Measurements from ENCODE around the gene LRIT1. TPM values are rescaled to one million over a fixed set of nuclear protein-coding genes. Genes with fewer than 3 reads are reported as not detected.

Gene LRIT1
- total RNA-seq, 4 donors from 2014 or later: not detected

DNA sequence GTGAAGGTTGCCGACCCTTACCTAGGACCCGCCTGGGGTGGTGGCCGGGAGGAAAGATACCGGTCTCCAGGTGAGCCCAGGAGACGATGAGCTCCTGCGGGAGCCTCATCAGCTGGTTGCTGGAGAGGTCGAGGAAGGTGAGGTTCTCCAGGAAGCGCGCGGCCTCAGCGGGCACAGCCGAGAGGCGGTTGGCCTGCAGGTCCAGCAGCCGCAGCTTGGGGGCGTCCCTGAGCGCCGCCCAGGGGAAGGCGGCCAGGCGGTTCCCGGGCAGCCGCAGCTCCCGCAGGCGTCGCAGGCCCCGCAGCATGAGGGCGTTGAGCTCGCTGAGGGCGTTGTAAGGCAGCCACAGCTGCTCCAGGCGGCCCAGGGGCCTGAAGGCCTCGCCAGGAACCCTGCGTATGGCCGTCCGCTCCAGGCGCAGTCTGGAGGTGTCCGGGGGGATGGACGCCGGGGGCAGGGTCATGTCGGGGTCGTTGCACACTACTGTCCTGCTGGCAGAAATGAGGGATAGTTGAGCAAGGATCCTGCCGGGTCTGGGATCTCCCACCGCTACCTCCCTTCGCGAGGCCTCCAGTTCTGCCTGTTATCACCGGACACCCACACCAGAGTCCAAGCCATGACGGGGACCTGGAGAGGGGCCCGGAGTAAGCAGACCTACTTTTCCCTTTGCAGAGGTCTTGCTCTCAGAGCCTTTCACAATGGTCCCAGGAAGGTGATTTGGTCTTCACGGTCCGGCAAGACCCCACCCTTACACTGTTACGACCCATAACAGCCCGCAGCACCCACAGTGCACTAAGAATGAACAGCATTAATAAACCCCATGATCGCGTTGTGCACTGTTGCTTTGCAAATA, 3.9 kb downstream of the LRIT1 start:
- TF ChIP-seq, protein P1, sequence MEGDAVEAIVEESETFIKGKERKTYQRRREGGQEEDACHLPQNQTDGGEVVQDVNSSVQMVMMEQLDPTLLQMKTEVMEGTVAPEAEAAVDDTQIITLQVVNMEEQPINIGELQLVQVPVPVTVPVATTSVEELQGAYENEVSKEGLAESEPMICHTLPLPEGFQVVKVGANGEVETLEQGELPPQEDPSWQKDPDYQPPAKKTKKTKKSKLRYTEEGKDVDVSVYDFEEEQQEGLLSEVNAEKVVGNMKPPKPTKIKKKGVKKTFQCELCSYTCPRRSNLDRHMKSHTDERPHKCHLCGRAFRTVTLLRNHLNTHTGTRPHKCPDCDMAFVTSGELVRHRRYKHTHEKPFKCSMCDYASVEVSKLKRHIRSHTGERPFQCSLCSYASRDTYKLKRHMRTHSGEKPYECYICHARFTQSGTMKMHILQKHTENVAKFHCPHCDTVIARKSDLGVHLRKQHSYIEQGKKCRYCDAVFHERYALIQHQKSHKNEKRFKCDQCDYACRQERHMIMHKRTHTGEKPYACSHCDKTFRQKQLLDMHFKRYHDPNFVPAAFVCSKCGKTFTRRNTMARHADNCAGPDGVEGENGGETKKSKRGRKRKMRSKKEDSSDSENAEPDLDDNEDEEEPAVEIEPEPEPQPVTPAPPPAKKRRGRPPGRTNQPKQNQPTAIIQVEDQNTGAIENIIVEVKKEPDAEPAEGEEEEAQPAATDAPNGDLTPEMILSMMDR (IDR thresholded peaks at IDR 0.05): no peak
- no peak for DNase-seq (ENCODE audit: low spot score)
- ATAC-seq (ENCODE audit: low FRiP score): no peak

DNA sequence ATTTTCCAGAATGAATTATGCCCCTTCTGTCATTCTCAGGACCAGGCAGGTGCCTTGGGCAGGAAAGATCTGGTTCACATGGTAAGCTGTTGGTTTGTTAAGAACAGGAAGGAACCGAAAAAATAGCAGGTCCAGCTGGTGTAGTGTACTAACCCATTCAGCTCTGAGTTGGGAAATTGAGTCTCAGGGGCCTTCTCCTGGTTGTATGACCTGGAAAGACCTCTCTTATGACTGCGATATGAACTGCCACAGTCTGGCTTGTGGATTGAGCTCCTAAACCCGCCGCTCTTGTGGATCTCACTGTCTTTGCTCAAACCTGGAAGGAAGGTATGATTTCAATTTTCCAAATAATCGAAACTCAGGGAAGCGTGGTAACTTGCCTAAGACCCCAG, 4.5 kb downstream of the LRIT1 start:
- DNase-seq (ENCODE audit: low spot score) (no peak), ATAC-seq (ENCODE audit: low FRiP score) (no peak)
- TF ChIP-seq, protein P1 (IDR thresholded peaks at IDR 0.05): no peak

DNA sequence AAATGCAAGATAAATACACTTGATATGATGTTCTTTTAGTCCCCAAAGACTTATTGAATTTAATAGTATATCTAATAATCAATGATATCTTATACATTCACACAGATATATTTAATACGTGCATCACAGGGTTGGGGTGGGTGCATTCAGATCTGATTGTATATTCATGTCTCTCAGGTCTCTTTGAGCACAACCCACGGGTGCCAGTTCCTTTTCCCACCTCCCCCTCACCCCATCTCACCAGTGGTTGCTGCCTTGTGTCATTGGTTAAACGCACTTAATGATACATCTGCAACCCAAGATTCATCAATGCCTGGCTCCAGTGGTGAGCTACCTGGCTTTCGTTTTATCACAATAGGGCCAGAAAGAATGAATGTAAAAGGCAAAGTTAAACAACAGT, 6.2 kb downstream of the LRIT1 start:
- ATAC-seq (ENCODE audit: low FRiP score) (no peak), DNase-seq (ENCODE audit: low spot score) (no peak)
- TF ChIP-seq, protein P1 (IDR thresholded peaks at IDR 0.05): no peak

DNA sequence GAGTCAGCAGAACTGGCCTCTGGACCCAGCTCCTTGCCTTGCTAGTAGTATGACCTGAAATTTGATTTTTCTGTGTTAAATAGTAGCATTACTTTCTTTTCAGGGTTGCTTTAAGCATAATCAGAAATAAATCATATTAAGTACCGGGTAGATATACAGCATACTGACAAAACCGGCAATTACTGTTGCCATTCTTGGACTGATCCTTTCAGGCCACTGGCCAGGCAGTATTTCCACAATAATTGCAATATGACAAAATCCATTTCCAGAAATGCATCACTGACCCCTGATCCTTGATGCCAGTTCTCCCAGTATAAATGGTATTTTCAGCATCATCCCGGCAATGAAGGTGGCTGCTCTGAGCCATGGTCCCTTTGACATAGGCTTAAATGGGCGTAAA, 6.9 kb downstream of the LRIT1 start:
- TF ChIP-seq, protein P1 (IDR thresholded peaks at IDR 0.05): no peak
- DNase-seq (ENCODE audit: low spot score) (no peak), ATAC-seq (ENCODE audit: low FRiP score) (no peak)

DNA sequence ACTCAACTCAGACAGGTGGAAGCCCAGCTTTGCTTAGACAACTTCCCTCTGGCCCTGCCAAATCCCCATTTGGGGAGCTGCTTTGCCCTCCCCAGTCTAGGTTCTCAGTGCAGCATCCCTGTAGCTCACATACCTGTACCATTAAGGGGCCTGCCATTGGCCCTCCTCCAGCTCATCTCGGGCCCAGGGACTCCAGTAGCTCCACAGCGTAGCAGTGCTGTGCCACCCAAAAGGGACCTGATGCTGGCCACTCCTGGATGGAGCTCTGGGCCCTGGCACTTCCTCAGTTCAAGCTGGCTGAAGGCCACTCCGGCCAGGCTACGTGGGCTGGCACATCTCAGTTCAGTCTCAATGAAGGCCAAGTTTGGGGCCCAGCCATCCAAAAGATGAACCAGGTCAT, 7.4 kb downstream of the LRIT1 start:
- TF ChIP-seq, protein P1 (IDR thresholded peaks at IDR 0.05): no peak
- DNase-seq (ENCODE audit: low spot score) (no peak), ATAC-seq (ENCODE audit: low FRiP score) (no peak)

DNA sequence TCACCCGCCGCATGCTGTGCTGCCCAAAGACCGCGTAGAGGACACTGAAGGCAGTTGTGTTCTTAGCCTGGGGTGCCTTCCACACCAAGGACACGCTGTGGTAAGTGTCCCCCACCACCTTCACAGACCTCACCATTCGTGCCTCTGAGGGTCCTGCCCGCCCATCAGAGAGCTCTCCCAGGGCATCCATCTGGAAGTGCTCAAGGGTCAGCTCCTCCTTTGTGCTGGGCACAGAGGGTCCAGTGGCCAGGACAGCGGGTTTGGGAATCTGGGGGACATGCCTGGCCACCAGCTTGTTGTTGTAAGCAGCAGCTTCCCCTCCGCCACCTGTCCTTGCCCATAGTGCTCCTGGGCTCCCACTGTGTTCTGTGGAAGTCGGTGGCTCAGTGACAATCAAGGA, 9.0 kb downstream of the LRIT1 start:
- no peak for ATAC-seq (ENCODE audit: low FRiP score)
- TF ChIP-seq, protein P1 (IDR thresholded peaks at IDR 0.05): no peak
- DNase-seq (ENCODE audit: low spot score): no peak

DNA sequence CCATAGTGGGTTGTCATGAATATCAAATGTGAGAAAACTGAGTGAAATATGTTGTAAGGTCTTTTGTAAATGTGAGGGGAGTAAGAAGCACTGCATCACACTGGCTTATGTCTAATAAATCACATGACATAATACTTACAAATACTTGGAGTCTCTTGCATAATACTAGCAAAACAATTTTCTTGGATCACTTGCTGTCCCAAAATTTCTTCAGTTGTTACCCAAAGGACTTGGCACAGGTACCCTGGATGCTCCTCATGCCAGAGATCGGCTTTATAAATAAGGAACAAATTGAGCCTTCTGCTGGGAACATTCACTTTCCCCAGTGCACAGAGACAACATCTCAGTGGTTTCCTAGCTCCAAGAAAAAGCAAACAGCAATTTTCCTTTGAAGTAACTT, 11.0 kb downstream of the LRIT1 start:
- no peak for ATAC-seq (ENCODE audit: low FRiP score)
- TF ChIP-seq, protein P1 (IDR thresholded peaks at IDR 0.05): no peak

More for the DNA sequence above, 11.0 kb downstream of the LRIT1 start:
- DNase-seq (ENCODE audit: low spot score): no peak
